OCI-LY7 (cell line): ENCODE measurements around the gene CDCA7L.

Source experiments
- CTCF ChIP-seq: fragments of 200-600 bp; sonication (generic); conservative IDR thresholded peaks from 2 replicates; pipeline ENCODE4 v1.5.1; 2014; ENCODE audit warnings: mild to moderate bottlenecking, antibody characterized with exemption, low read length, moderate library complexity, mixed read lengths
- EZH2phosphoT487 ChIP-seq: fragments of 200-600 bp; sonication (generic); IDR thresholded peaks from 2 replicates; pipeline ENCODE4 v1.6.1; 2018; ENCODE audit warnings: low read depth, borderline replicate concordance, mild to moderate bottlenecking, mixed run types, antibody characterized with exemption, low read length, moderate library complexity, mixed read lengths

- TF ChIP-seq CTCF: no peak
- TF ChIP-seq EZH2phosphoT487: no peak
Observed at GRCh38 chr7:21939858-21940372, 5.8 kb downstream of the CDCA7L start.
